ENCODE data around the gene OCIAD2.
"Not testable (repeated sequence)": the region's sequence is repeated elsewhere in the genome, so short reads cannot be mapped to it uniquely, and the experiment has no call there.

DNA sequence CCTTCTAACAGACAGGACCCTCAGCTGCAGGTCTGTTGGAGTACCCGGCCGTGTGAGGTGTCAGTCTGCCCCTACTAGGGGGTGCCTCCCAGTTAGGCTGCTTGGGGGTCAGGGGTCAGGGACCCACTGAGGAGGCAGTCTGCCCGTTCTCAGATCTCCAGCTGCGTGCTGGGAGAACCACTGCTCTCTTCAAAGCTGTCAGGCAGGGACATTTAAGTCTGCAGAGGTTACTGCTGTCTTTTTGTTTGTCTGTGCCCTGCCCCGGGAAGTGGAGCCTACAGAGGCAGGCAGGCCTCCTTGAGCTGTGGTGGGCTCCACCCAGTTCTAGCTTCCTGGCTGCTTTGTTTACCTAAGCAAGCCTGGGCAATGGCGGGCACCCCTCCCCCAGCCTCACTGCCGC, 16.5 kb upstream of the OCIAD2 start:
- TF ChIP-seq, protein P1, sequence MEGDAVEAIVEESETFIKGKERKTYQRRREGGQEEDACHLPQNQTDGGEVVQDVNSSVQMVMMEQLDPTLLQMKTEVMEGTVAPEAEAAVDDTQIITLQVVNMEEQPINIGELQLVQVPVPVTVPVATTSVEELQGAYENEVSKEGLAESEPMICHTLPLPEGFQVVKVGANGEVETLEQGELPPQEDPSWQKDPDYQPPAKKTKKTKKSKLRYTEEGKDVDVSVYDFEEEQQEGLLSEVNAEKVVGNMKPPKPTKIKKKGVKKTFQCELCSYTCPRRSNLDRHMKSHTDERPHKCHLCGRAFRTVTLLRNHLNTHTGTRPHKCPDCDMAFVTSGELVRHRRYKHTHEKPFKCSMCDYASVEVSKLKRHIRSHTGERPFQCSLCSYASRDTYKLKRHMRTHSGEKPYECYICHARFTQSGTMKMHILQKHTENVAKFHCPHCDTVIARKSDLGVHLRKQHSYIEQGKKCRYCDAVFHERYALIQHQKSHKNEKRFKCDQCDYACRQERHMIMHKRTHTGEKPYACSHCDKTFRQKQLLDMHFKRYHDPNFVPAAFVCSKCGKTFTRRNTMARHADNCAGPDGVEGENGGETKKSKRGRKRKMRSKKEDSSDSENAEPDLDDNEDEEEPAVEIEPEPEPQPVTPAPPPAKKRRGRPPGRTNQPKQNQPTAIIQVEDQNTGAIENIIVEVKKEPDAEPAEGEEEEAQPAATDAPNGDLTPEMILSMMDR (conservative IDR thresholded peaks at IDR 0.05; ENCODE audit: low read depth, low read length) = not testable (repeated sequence)
- not testable (repeated sequence) for TF ChIP-seq EZH2 (IDR thresholded peaks at IDR 0.05; ENCODE audit: low read length, unreplicated experiment); EZH2phosphoT487 (IDR thresholded peaks at IDR 0.05; ENCODE audit: borderline replicate concordance, low read length)
